Liver (tissue), 9 donors: ENCODE results near the gene CX3CL1. TPM values are rescaled to one million over a fixed set of nuclear protein-coding genes. Genes with fewer than 3 reads are reported as not detected.
"Not testable (repeated sequence)": the region's sequence is repeated elsewhere in the genome, so short reads cannot be mapped to it uniquely, and the experiment has no call there.

Experiments
- DNase-seq: peaks from one replicate; pipeline ENCODE4 v3.0.0-alpha.2; 2017; ENCODE audit warnings: low spot score
- H3K27ac ChIP-seq, 2 donors: one replicate each; pipeline ENCODE4 v1.7.0; 2013; ENCODE audit warnings: inconsistent platforms in 2 of 2, low read length in 2 of 2, control low read depth in 1 of 2, low read depth in 1 of 2, mild to moderate bottlenecking in 1 of 2
- H3K27me3 ChIP-seq, 4 donors: one replicate each; pipeline versions ENCODE4 v1.6.1 to v1.7.0; 2013; ENCODE audit warnings: low read length in 3 of 4, inconsistent platforms in 1 of 4, mild to moderate bottlenecking in 1 of 4, moderate library complexity in 1 of 4; ENCODE audit not compliant: control insufficient read depth in 4 of 4, insufficient read depth in 4 of 4
- H3K36me3 ChIP-seq, 4 donors: one replicate each; pipeline versions ENCODE4 v1.6.1 to v1.7.0; 2013; ENCODE audit warnings: low read length in 3 of 4, mild to moderate bottlenecking in 3 of 4, low read depth in 1 of 4, moderate library complexity in 1 of 4; ENCODE audit not compliant: control insufficient read depth in 4 of 4, insufficient read depth in 3 of 4
- H3K4me1 ChIP-seq, 4 donors: one replicate each; pipeline versions ENCODE4 v1.6.1 to v1.7.0; 2013; ENCODE audit warnings: low read length in 3 of 4, mild to moderate bottlenecking in 3 of 4, moderate library complexity in 1 of 4; ENCODE audit not compliant: control insufficient read depth in 4 of 4, insufficient read depth in 4 of 4
- H3K4me3 ChIP-seq, 3 donors: one replicate each; pipeline versions ENCODE4 v1.6.1 to v1.7.0; 2013; ENCODE audit warnings: low read length in 3 of 3, control low read depth in 1 of 3, low read depth in 1 of 3, mild to moderate bottlenecking in 1 of 3
- H3K9ac ChIP-seq, 2 donors: one replicate each; pipeline ENCODE4 v1.7.0; 2013; ENCODE audit warnings: low read length in 2 of 2, mild to moderate bottlenecking in 2 of 2, moderate library complexity in 2 of 2, control low read depth in 1 of 2, low read depth in 1 of 2
- H3K9me3 ChIP-seq, 4 donors: one replicate each; pipeline versions ENCODE4 v1.6.1 to v1.7.0; 2013; ENCODE audit warnings: low read length in 3 of 4; ENCODE audit not compliant: control insufficient read depth in 4 of 4
- ATF3 ChIP-seq: IDR thresholded peaks from 2 replicates; pipeline ENCODE4 v1.6.1; 2016; ENCODE audit warnings: antibody characterized with exemption
- CTCF ChIP-seq: fragments of 150-350 bp; IDR thresholded peaks from 2 replicates; pipeline ENCODE4 v1.5.1; 2017; ENCODE audit warnings: improper control_type of control experiment, low read depth, low read length; ENCODE audit not compliant: missing input control
- EGR1 ChIP-seq, 2 donors: IDR thresholded peaks; 2 replicates each; pipeline ENCODE4 v1.6.1; 2016 to 2018; ENCODE audit warnings: antibody characterized with exemption in 2 of 2, low read depth in 2 of 2
- FOXA1 ChIP-seq: IDR thresholded peaks from 2 replicates; pipeline ENCODE4 v1.6.1; 2016; ENCODE audit warnings: antibody characterized with exemption
- HNF4A ChIP-seq, 2 donors: conservative IDR thresholded peaks; 2 replicates each; pipeline ENCODE4 v1.6.1; 2016; ENCODE audit warnings: antibody characterized with exemption in 2 of 2, mild to moderate bottlenecking in 2 of 2
- HNF4G ChIP-seq: IDR thresholded peaks from 2 replicates; pipeline ENCODE4 v1.6.1; 2016; ENCODE audit warnings: antibody characterized with exemption
- RAD21 ChIP-seq, 2 donors: IDR thresholded peaks; 2 replicates each; pipeline ENCODE4 v1.6.1; 2016; ENCODE audit warnings: antibody characterized with exemption in 2 of 2, mild to moderate bottlenecking in 2 of 2
- RXRA ChIP-seq, 2 donors: IDR thresholded peaks; 2 replicates each; pipeline ENCODE4 v1.6.1; 2017 to 2018; ENCODE audit warnings: antibody characterized with exemption in 2 of 2, mild to moderate bottlenecking in 1 of 2
- TAF1 ChIP-seq: conservative IDR thresholded peaks from 2 replicates; pipeline ENCODE4 v1.6.1; 2016; ENCODE audit warnings: antibody characterized with exemption, mild to moderate bottlenecking
- YY1 ChIP-seq: IDR thresholded peaks from 2 replicates; pipeline ENCODE4 v1.6.1; 2016; ENCODE audit warnings: antibody characterized with exemption, mild to moderate bottlenecking
- WGBS: extraction: QIAGEN DNeasy Blood & Tissue Kit; methylation state at CpG from one replicate; pipeline ENCODE4 v1.1.7; 2013; 5-methylcytosine and 5-hydroxymethylcytosine counted together
- polyA plus RNA-seq, 2 donors: library from polyadenylated mRNA; stranded (reverse) in 1 of 2; unstranded in 1 of 2; fragments of 200-250 nt in 1 of 2; fragments of >200 nt in 1 of 2; fragmentation: Nextera tagmentation in 1 of 2; extraction: Ambion mirVana in 1 of 2; gene quantifications; one replicate each; pipeline versions ENCODE4 v1.2.1 to v1.2.3, GENCODE V29; 2013 to 2015
- total RNA-seq, 2 donors: library from RNA; depleted of rRNA; stranded (reverse); fragments of >200 nt; gene quantifications; one replicate each; pipeline ENCODE4 v1.2.3, GENCODE V29; 2014
- TF ChIP-seq, protein P1 (sequence below): IDR thresholded peaks from 2 replicates; pipeline ENCODE4 v1.6.1; 2016; ENCODE audit warnings: antibody characterized with exemption
- TF ChIP-seq, protein P2 (sequence below): IDR thresholded peaks from 2 replicates; pipeline ENCODE4 v1.6.1; 2016; ENCODE audit warnings: antibody characterized with exemption, mild to moderate bottlenecking
- donor health status: healthy.
- donor health status: healthy.
- donor health status: healthy.
- donor health status: healthy.
- donor health status: healthy.

The CX3CL1 gene
- total and polyA plus RNA-seq, 4 donors, result 2.5 to 5.9 (median 5.1) TPM

GRCh38 chr16:57373117-57373947 lies 1.0 kb downstream of the CX3CL1 start:
- Histone ChIP-seq H3K27ac (peak overlapping the region; percentile 94 to 98), H3K4me3 (peak overlapping the region; percentile 43 to 58 (median 54)), H3K9ac (peak overlapping the region; percentile 63 to 91), H3K9me3 (no peaks in the 10 kb centered on the region), H3K36me3 (no peaks in the 10 kb centered on the region), H3K4me1 (peaks cover 4 to 41% (median 29%) of the 10 kb centered on the region in 4 donors), H3K27me3 (no peaks in the 10 kb centered on the region)
- no peak for DNase-seq
- WGBS, result 31% methylated on average over 9 of the region's 9 CpGs
- peak; percentile 65 to 77 for TF ChIP-seq EGR1 (IDR thresholded peaks at IDR 0.05; ENCODE audit: low read depth in 2 of 2)
- TF ChIP-seq, protein P1, sequence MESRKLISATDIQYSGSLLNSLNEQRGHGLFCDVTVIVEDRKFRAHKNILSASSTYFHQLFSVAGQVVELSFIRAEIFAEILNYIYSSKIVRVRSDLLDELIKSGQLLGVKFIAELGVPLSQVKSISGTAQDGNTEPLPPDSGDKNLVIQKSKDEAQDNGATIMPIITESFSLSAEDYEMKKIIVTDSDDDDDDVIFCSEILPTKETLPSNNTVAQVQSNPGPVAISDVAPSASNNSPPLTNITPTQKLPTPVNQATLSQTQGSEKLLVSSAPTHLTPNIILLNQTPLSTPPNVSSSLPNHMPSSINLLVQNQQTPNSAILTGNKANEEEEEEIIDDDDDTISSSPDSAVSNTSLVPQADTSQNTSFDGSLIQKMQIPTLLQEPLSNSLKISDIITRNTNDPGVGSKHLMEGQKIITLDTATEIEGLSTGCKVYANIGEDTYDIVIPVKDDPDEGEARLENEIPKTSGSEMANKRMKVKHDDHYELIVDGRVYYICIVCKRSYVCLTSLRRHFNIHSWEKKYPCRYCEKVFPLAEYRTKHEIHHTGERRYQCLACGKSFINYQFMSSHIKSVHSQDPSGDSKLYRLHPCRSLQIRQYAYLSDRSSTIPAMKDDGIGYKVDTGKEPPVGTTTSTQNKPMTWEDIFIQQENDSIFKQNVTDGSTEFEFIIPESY, result no peak
- TF ChIP-seq HNF4G, result peak; percentile 1
- no peak for TF ChIP-seq FOXA1
- TF ChIP-seq RXRA (IDR thresholded peaks at IDR 0.05), result no peak
- no peak for TF ChIP-seq ATF3
- TF ChIP-seq CTCF, result no peak
- TF ChIP-seq YY1, result peak; percentile 4

GRCh38 chr16:57374067-57374534 lies 1.8 kb downstream of the CX3CL1 start:
- Histone ChIP-seq H3K27ac (peak overlapping the region; percentile 94 to 98), H3K4me1 (peaks cover 4 to 44% (median 29%) of the 10 kb centered on the region in 4 donors), H3K4me3 (peak overlapping the region; percentile 43 to 58 (median 54))

GRCh38 chr16:57374925-57375465 lies 2.7 kb downstream of the CX3CL1 start:
- not testable (repeated sequence) for H3K36me3 ChIP-seq, DNase-seq, H3K9ac ChIP-seq, H3K27me3 ChIP-seq, H3K4me3 ChIP-seq, H3K9me3 ChIP-seq
- WGBS, result 88% methylated on average over 8 of the region's 8 CpGs
- H3K27ac ChIP-seq, result peak overlapping the region in 1 of 2 donors; percentile 98
- H3K4me1 ChIP-seq, result peaks cover 4 to 52% (median 34%) of the 10 kb centered on the region in 4 donors

More at GRCh38 chr16:57374067-57374534, 1.8 kb downstream of the CX3CL1 start:
- DNase-seq, result no peak
- Histone ChIP-seq H3K36me3 (no peaks in the 10 kb centered on the region), H3K9me3 (no peaks in the 10 kb centered on the region), H3K27me3 (no peaks in the 10 kb centered on the region), H3K9ac (peak overlapping the region; percentile 63 to 91)
- WGBS, result 29% methylated on average over 9 of the region's 9 CpGs
- TF ChIP-seq EGR1 (IDR thresholded peaks at IDR 0.05; ENCODE audit: low read depth in 2 of 2) (no peak), HNF4A (conservative IDR thresholded peaks at IDR 0.05) (no peak), RAD21 (IDR thresholded peaks at IDR 0.05) (no peak), ATF3 (no peak), TAF1 (no peak), RXRA (IDR thresholded peaks at IDR 0.05) (no peak)
- TF ChIP-seq, protein P2, sequence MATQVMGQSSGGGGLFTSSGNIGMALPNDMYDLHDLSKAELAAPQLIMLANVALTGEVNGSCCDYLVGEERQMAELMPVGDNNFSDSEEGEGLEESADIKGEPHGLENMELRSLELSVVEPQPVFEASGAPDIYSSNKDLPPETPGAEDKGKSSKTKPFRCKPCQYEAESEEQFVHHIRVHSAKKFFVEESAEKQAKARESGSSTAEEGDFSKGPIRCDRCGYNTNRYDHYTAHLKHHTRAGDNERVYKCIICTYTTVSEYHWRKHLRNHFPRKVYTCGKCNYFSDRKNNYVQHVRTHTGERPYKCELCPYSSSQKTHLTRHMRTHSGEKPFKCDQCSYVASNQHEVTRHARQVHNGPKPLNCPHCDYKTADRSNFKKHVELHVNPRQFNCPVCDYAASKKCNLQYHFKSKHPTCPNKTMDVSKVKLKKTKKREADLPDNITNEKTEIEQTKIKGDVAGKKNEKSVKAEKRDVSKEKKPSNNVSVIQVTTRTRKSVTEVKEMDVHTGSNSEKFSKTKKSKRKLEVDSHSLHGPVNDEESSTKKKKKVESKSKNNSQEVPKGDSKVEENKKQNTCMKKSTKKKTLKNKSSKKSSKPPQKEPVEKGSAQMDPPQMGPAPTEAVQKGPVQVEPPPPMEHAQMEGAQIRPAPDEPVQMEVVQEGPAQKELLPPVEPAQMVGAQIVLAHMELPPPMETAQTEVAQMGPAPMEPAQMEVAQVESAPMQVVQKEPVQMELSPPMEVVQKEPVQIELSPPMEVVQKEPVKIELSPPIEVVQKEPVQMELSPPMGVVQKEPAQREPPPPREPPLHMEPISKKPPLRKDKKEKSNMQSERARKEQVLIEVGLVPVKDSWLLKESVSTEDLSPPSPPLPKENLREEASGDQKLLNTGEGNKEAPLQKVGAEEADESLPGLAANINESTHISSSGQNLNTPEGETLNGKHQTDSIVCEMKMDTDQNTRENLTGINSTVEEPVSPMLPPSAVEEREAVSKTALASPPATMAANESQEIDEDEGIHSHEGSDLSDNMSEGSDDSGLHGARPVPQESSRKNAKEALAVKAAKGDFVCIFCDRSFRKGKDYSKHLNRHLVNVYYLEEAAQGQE, result no peak
